MM.1S (cell line): Measurements from ENCODE around the gene KRTAP13-2.

Experiments
- DNase-seq: peaks from one replicate; pipeline ENCODE4 v3.0.0-alpha.2; 2015
- H2AFZ ChIP-seq: fragments of 300-600 bp; sonication (generic); 2 replicates; pipeline ENCODE4 v1.6.0; 2016; ENCODE audit warnings: antibody characterized with exemption, low read length
- H3F3A ChIP-seq: fragments of 300-600 bp; sonication (generic); 2 replicates; pipeline ENCODE4 v1.6.1; 2016; ENCODE audit warnings: mild to moderate bottlenecking, antibody characterized with exemption, low read length, moderate library complexity, mixed read lengths; ENCODE audit not compliant: insufficient read depth
- H3K27ac ChIP-seq: fragments of 300-600 bp; sonication (generic); 2 replicates; pipeline ENCODE4 v1.5.1; 2016; ENCODE audit warnings: mild to moderate bottlenecking, low read length
- H3K27me3 ChIP-seq: fragments of 300-600 bp; sonication (generic); replicated peaks from 2 replicates; pipeline ENCODE4 v1.6.0; 2016; ENCODE audit warnings: low read length; ENCODE audit not compliant: insufficient read depth
- H3K36me3 ChIP-seq: fragments of 300-600 bp; sonication (generic); replicated peaks from 2 replicates; pipeline ENCODE4 v1.6.1; 2016; ENCODE audit warnings: mild to moderate bottlenecking, low read length, mixed read lengths; ENCODE audit not compliant: insufficient read depth
- H3K4me1 ChIP-seq: fragments of 300-600 bp; sonication (generic); 2 replicates; pipeline ENCODE4 v1.6.1; 2016; ENCODE audit warnings: low read length, mixed read lengths
- H3K4me2 ChIP-seq: fragments of 300-600 bp; sonication (generic); 2 replicates; pipeline ENCODE4 v1.6.0; 2016; ENCODE audit warnings: low read depth, low read length
- H3K4me3 ChIP-seq: fragments of 300-600 bp; sonication (generic); 2 replicates; pipeline ENCODE4 v1.5.1; 2016; ENCODE audit warnings: low read length, mixed read lengths
- H3K79me2 ChIP-seq: fragments of 300-600 bp; sonication (generic); 2 replicates; pipeline ENCODE4 v1.6.1; 2016; ENCODE audit warnings: mixed run types, low read length, mixed read lengths
- H3K9ac ChIP-seq: fragments of 300-600 bp; sonication (generic); 2 replicates; pipeline ENCODE4 v1.6.1; 2016; ENCODE audit warnings: low read length, mixed read lengths
- H3K9me2 ChIP-seq: fragments of 300-600 bp; sonication (generic); replicated peaks from 2 replicates; pipeline ENCODE4 v1.6.1; 2016; ENCODE audit warnings: mild to moderate bottlenecking, low read length, mixed read lengths; ENCODE audit not compliant: insufficient read depth
- H3K9me3 ChIP-seq: fragments of 300-600 bp; sonication (generic); replicated peaks from 2 replicates; pipeline ENCODE4 v1.6.1; 2016; ENCODE audit warnings: mild to moderate bottlenecking, low read length, mixed read lengths; ENCODE audit not compliant: insufficient read depth
- H4K20me1 ChIP-seq: fragments of 300-600 bp; sonication (generic); 2 replicates; pipeline ENCODE4 v1.6.1; 2016; ENCODE audit warnings: mild to moderate bottlenecking, low read length, moderate library complexity, mixed read lengths; ENCODE audit not compliant: insufficient read depth
- EZH2 ChIP-seq: fragments of 300-600 bp; sonication (generic); optimal IDR thresholded peaks from 2 replicates; pipeline ENCODE3; 2017; ENCODE audit warnings: low read depth, mild to moderate bottlenecking, antibody characterized with exemption, low read length, mixed read lengths
- EZH2phosphoT487 ChIP-seq: fragments of 300-600 bp; sonication (generic); IDR thresholded peaks from 2 replicates; pipeline ENCODE4 v1.6.1; 2018; ENCODE audit warnings: antibody characterized with exemption, low read length
- TF ChIP-seq, protein P1 (sequence below): fragments of 300-600 bp; sonication (generic); IDR thresholded peaks from 2 replicates; pipeline ENCODE4 v1.5.1; 2016; ENCODE audit warnings: antibody characterized with exemption, low read length, mixed read lengths

KRTAP13-2 gene

DNA sequence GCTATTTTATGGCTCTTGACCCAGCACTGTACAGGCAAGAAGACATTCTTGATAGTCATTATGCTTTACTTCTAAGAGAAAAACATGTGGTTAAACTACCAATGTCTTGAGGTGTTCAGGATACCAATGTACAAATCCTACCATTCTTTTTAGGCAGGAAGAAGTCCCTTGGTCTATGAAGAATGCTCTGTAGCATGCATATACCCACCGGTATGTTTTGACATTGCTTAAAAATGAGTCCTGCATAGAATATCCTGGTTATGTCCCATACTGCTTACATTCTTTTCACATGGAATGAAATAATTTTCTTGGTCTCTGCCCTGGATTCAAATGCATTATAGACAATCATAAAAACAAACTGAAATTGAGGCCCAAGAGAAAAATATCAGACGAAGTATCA lies 39.4 kb downstream of the KRTAP13-2 start:
- no peaks in the 10 kb centered on the region for H3K79me2 ChIP-seq

DNA sequence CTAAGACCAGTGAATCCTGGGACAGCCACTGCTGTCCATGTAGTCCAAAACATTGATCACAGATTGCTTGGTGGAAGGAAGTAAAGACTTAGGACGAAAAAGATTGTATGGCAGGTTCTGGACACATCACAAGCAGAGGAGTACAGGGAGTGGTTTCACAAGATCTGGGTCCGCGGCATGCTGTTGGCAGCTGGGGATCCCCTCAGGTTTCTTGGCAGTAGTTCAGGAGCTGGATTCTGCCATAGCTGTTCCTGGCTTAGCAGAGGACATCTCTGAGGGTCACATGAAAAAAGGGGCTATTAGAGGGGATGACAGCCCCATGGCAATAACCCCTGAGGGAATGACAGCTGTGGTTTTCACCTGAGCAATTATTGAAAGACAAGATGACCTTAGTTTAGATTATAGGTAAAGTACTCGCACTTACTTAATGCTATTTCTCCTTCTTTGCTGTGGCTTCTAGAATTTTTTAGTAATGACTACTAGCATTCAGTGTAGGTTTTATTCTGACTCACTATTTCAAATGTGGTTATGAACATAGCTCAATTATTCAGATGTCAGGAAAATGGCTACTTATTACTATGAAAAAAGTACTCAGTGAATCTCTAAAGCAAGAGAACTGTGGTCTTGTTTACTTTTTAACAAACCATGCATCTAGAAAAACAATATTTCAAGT lies 42.7 kb downstream of the KRTAP13-2 start:
- no peaks in the 10 kb centered on the region for H3K27me3 ChIP-seq
- H3K4me2 ChIP-seq, result no peak overlapping the region
- H2AFZ ChIP-seq, result no peak overlapping the region
- no peak overlapping the region for H3K27ac ChIP-seq
- no peak overlapping the region for H3K4me3 ChIP-seq
- H3K4me1 ChIP-seq, result no peaks in the 10 kb centered on the region
- no peak overlapping the region for H3K9ac ChIP-seq
- no peaks in the 10 kb centered on the region for H3K36me3 ChIP-seq
- no peaks in the 10 kb centered on the region for H3K9me2 ChIP-seq
- no peak for DNase-seq
- no peaks in the 10 kb centered on the region for H3F3A ChIP-seq
- H3K9me3 ChIP-seq, result no peaks in the 10 kb centered on the region
- TF ChIP-seq EZH2, result no peak
- no peak for TF ChIP-seq EZH2phosphoT487
- TF ChIP-seq, protein P1, sequence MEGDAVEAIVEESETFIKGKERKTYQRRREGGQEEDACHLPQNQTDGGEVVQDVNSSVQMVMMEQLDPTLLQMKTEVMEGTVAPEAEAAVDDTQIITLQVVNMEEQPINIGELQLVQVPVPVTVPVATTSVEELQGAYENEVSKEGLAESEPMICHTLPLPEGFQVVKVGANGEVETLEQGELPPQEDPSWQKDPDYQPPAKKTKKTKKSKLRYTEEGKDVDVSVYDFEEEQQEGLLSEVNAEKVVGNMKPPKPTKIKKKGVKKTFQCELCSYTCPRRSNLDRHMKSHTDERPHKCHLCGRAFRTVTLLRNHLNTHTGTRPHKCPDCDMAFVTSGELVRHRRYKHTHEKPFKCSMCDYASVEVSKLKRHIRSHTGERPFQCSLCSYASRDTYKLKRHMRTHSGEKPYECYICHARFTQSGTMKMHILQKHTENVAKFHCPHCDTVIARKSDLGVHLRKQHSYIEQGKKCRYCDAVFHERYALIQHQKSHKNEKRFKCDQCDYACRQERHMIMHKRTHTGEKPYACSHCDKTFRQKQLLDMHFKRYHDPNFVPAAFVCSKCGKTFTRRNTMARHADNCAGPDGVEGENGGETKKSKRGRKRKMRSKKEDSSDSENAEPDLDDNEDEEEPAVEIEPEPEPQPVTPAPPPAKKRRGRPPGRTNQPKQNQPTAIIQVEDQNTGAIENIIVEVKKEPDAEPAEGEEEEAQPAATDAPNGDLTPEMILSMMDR, result no peak
- H3K79me2 ChIP-seq, result no peaks in the 10 kb centered on the region
- no peaks in the 10 kb centered on the region for H4K20me1 ChIP-seq

More for the DNA sequence above, 39.4 kb downstream of the KRTAP13-2 start:
- H3K36me3 ChIP-seq, result no peaks in the 10 kb centered on the region
- H4K20me1 ChIP-seq, result no peaks in the 10 kb centered on the region
- no peaks in the 10 kb centered on the region for H3K9me3 ChIP-seq
- no peak overlapping the region for H3K4me3 ChIP-seq
- no peaks in the 10 kb centered on the region for H3K9me2 ChIP-seq
- no peaks in the 10 kb centered on the region for H3F3A ChIP-seq
- no peak overlapping the region for H3K27ac ChIP-seq
- H3K9ac ChIP-seq, result no peak overlapping the region
- H2AFZ ChIP-seq, result no peak overlapping the region
- no peak for DNase-seq
- H3K4me2 ChIP-seq, result no peak overlapping the region
- no peaks in the 10 kb centered on the region for H3K27me3 ChIP-seq
- no peaks in the 10 kb centered on the region for H3K4me1 ChIP-seq
- TF ChIP-seq, protein P1, result no peak
- no peak for TF ChIP-seq EZH2
- TF ChIP-seq EZH2phosphoT487, result no peak

DNA sequence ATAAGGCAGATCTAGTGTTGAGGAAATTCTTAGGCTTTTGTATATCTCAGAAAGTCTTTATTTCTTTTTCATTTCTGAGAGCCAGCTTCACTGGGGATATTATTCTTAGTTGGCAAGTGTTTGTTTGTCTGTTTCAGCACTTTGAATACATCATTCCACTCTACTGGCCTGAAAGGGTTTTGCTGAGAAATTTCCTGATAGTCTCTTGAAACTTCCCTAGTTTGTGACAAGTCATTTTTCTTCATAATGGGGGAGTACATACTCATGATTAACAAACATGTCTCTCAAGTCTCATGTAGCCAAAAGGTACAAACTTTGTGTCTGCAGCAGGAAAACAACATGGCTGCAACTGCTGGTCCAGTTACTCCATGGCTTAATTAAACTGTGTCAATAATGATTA lies 45.7 kb downstream of the KRTAP13-2 start:
- Histone ChIP-seq H3K27ac (no peak overlapping the region), H3K4me3 (no peak overlapping the region), H2AFZ (no peak overlapping the region), H3K79me2 (no peaks in the 10 kb centered on the region), H3K9me2 (no peaks in the 10 kb centered on the region), H3K4me1 (no peaks in the 10 kb centered on the region), H3K9me3 (no peaks in the 10 kb centered on the region), H3K27me3 (no peaks in the 10 kb centered on the region), H3K9ac (no peak overlapping the region), H3F3A (no peaks in the 10 kb centered on the region), H4K20me1 (no peaks in the 10 kb centered on the region), H3K36me3 (no peaks in the 10 kb centered on the region), H3K4me2 (no peak overlapping the region)
- TF ChIP-seq EZH2phosphoT487 (no peak), EZH2 (no peak)
- TF ChIP-seq, protein P1, result no peak
- DNase-seq, result no peak
